Epithelial cell of proximal tubule (primary cell): ENCODE results near the gene TMC6. TPM values are rescaled to one million over a fixed set of nuclear protein-coding genes. Genes with fewer than 3 reads are reported as not detected.

Source experiments
- DNase-seq: peaks from one replicate; pipeline ENCODE4 v3.0.0-alpha.2; 2011; ENCODE audit warnings: low read depth
- H3K4me3 ChIP-seq: 2 replicates; pipeline ENCODE4 v1.5.1; 2011; ENCODE audit warnings: low read depth, mild to moderate bottlenecking, low read length
- total RNA-seq: library from RNA; depleted of rRNA; stranded (reverse); fragments of >200 nt; gene quantifications from 2 replicates; pipeline ENCODE4 v1.2.3, GENCODE V29; 2015
- TF ChIP-seq, protein P1 (sequence below): conservative IDR thresholded peaks from 2 replicates; pipeline ENCODE4 v1.5.1; 2012; ENCODE audit warnings: low read depth, mild to moderate bottlenecking, low read length

TMC6 gene
- total RNA-seq, 1 donor from 2014 or later, result 52.1 TPM

- DNase-seq, result no peak
Observed at GRCh38 chr17:78148286-78149016, 19.9 kb upstream of the TMC6 start.

GRCh38 chr17:78147315-78147998 lies 18.9 kb upstream of the TMC6 start:
- TF ChIP-seq, protein P1, sequence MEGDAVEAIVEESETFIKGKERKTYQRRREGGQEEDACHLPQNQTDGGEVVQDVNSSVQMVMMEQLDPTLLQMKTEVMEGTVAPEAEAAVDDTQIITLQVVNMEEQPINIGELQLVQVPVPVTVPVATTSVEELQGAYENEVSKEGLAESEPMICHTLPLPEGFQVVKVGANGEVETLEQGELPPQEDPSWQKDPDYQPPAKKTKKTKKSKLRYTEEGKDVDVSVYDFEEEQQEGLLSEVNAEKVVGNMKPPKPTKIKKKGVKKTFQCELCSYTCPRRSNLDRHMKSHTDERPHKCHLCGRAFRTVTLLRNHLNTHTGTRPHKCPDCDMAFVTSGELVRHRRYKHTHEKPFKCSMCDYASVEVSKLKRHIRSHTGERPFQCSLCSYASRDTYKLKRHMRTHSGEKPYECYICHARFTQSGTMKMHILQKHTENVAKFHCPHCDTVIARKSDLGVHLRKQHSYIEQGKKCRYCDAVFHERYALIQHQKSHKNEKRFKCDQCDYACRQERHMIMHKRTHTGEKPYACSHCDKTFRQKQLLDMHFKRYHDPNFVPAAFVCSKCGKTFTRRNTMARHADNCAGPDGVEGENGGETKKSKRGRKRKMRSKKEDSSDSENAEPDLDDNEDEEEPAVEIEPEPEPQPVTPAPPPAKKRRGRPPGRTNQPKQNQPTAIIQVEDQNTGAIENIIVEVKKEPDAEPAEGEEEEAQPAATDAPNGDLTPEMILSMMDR, result no peak
- DNase-seq, result no peak
- H3K4me3 ChIP-seq, result no peak overlapping the region

More at GRCh38 chr17:78148286-78149016, 19.9 kb upstream of the TMC6 start:
- TF ChIP-seq, protein P1, result no peak
- H3K4me3 ChIP-seq, result no peak overlapping the region

DNA sequence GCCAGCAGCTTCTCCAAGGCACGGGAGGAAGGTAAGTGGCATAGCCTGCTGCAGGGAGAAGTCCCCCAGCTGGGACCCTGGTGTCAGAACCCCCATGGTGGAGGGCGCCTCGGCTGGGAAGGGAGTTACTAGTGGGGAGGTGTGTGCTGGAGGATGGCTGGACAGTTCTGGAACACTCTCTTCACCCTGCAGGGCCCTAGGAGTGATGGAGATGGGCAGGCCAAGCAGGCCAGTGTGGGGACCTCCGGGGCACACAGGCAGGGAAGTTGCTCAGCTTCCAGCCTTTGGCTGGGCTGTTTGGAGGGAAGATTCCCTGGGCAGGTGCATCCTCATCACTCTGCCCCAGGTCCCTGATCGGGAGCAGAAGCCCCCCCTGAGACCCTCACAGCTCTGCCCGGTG lies 18.3 kb upstream of the TMC6 start:
- no peak for DNase-seq
- no peak overlapping the region for H3K4me3 ChIP-seq
- TF ChIP-seq, protein P1, result no peak

GRCh38 chr17:78146471-78146869 lies 17.9 kb upstream of the TMC6 start:
- H3K4me3 ChIP-seq, result no peak overlapping the region
- TF ChIP-seq, protein P1, result no peak
- no peak for DNase-seq

DNA sequence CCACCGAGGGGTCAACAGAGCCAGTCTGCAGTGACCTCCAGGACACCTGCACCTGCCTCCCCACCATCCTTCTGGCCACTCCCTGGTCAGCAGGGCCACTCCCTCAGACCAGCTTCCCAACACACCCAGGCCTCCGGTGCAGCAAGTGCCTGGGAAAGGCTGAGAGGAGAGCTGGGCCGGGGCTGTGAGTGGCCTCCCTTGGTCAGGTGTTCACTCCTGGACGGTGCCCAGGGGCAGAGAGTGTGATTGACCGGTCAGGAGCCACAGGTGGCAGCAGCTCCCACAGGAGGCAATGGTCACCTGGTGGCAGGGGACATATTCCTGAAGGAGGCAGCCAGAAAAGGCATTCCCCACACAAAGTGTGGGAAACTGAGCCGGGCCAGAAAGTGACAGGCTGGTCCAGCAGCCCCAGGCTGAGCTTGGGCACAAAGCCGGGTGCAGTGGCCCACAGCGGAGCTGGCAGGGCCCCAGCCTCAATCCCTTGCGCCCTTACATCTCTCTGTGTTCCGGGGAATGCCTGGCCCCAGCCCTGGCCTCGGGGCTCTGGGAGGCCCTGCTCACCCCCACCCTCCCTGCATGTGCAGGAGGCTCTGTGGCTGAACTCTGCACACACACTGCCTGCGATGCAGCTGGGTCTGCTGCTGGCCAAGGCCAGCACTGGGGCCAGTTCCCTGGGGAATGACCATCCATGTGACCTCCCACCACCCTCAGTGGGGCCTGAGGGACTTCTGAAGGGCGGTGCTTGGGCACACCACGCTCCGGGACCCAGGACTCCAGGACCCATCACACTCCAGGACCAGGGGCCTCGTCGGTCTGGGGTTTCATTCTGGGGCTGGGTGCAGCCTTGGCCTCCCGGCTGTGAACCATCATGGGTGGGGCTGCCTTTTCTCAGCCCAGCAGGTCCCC lies 16.4 kb upstream of the TMC6 start:
- TF ChIP-seq, protein P1, result no peak
- DNase-seq, result no peak
- no peak overlapping the region for H3K4me3 ChIP-seq

GRCh38 chr17:78144147-78144719 lies 15.7 kb upstream of the TMC6 start:
- no peak for DNase-seq
- no peak overlapping the region for H3K4me3 ChIP-seq
- TF ChIP-seq, protein P1, result no peak
